GM12878 (cell line): ENCODE data around the gene DNAAF2. TPM values are rescaled to one million over a fixed set of nuclear protein-coding genes. Genes with fewer than 3 reads are reported as not detected.

Experiments used
- ATAC-seq: fragments of 200-7000 bp; cut with Tn5 transposase; 3 replicates; pipeline ENCODE4 v1.9.1; 2020; ENCODE audit warnings: mild to moderate bottlenecking, moderate library complexity
- BruUV-seq: library from RNA; stranded (reverse); fragments of 400-500 nt; replicated peaks from 2 replicates; lab custom pipeline; 2021; lab: Mats Ljungman, UMichigan
- CTCF ChIA-PET: fragments of 300-600 bp; sonication (Branson Sonifier 250); formaldehyde crosslinking; extraction: SDS; loops from one replicate; lab custom pipeline; 2021; ENCODE audit warnings: inconsistent platforms; lab: Yijun Ruan, JAX
- POLR2A ChIA-PET: fragments of 350-600 bp; formaldehyde crosslinking; extraction: SDS; loops from one replicate; lab custom pipeline; 2021; ENCODE audit warnings: inconsistent platforms; lab: Charles Lee
- RAD21 ChIA-PET: fragments of 300-600 bp; sonication (Branson Sonifier 250); formaldehyde crosslinking; loops from one replicate; lab custom pipeline; 2023; ENCODE audit warnings: antibody characterized with exemption; ENCODE audit not compliant: unreplicated experiment; lab: Charles Lee
- SMC1A ChIA-PET: fragments of 300-600 bp; sonication (Branson Sonifier 250); formaldehyde crosslinking; loops from one replicate; lab custom pipeline; 2023; ENCODE audit not compliant: unreplicated experiment, uncharacterized antibody; lab: Charles Lee
- DNase-seq: peaks from one replicate; pipeline ENCODE4 v3.0.0-alpha.2; 2011; ENCODE audit warnings: low read depth, low spot score
- FAIRE-seq: peaks from 3 replicates; lab custom pipeline; 2011; peaks lifted over from hg19 to GRCh38; lab: Jason Lieb, UNC
- H2AFZ ChIP-seq: 2 replicates; pipeline ENCODE4 v1.6.0; 2011; ENCODE audit warnings: low read depth, low read length, control low read depth; ENCODE audit not compliant: control insufficient read depth
- H3K27ac ChIP-seq: 2 replicates; pipeline ENCODE4 v1.5.1; 2011; ENCODE audit warnings: control low read depth; ENCODE audit not compliant: control insufficient read depth, insufficient read depth
- H3K27me3 ChIP-seq, 2 experiments: replicated peaks in 1 of 2; 2 replicates each; pipeline versions ENCODE4 v1.6.0 to v1.6.1; 2011; ENCODE audit warnings: low read length in 1 of 2; ENCODE audit not compliant: control insufficient read depth in 2 of 2, insufficient read depth in 2 of 2
- H3K36me3 ChIP-seq, 2 experiments: 2 replicates each; pipeline ENCODE4 v1.5.1; 2011; ENCODE audit warnings: low read length in 1 of 2; ENCODE audit not compliant: control insufficient read depth in 2 of 2, insufficient read depth in 2 of 2
- H3K4me1 ChIP-seq: 2 replicates; pipeline ENCODE4 v1.6.1; 2011; ENCODE audit warnings: mild to moderate bottlenecking, low read length, moderate library complexity, mixed read lengths; ENCODE audit not compliant: control insufficient read depth, insufficient read depth
- H3K4me2 ChIP-seq: 2 replicates; pipeline ENCODE4 v1.6.0; 2011; ENCODE audit warnings: control low read depth; ENCODE audit not compliant: control insufficient read depth, insufficient read depth
- H3K4me3 ChIP-seq: fragments of 200-600 bp; sonication (generic); 2 replicates; pipeline ENCODE4 v1.5.1; 2016
- H3K79me2 ChIP-seq: 2 replicates; pipeline ENCODE4 v1.6.0; 2011; ENCODE audit warnings: low read length; ENCODE audit not compliant: control insufficient read depth, insufficient read depth
- H3K9ac ChIP-seq: 2 replicates; pipeline ENCODE4 v1.8.0; 2011; ENCODE audit warnings: low read length, control low read depth, mixed read lengths; ENCODE audit not compliant: control insufficient read depth, insufficient read depth
- H3K9me3 ChIP-seq: replicated peaks from 3 replicates; pipeline ENCODE4 v1.5.1; 2011; ENCODE audit warnings: mild to moderate bottlenecking, low read length; ENCODE audit not compliant: control insufficient read depth, insufficient read depth
- H4K20me1 ChIP-seq: 2 replicates; pipeline ENCODE4 v1.6.0; 2011; ENCODE audit not compliant: control insufficient read depth, insufficient read depth
- JUNB ChIP-seq: IDR thresholded peaks from 2 replicates; pipeline ENCODE4 v1.6.1; 2016; ENCODE audit warnings: antibody characterized with exemption, mild to moderate bottlenecking
- NFIC ChIP-seq: IDR thresholded peaks from 2 replicates; pipeline ENCODE4 v1.6.1; 2012; ENCODE audit warnings: low read depth, mild to moderate bottlenecking, inconsistent platforms, low read length, moderate library complexity
- POU2F2 ChIP-seq: IDR thresholded peaks from 3 replicates; pipeline ENCODE4 v1.6.1; 2011; ENCODE audit warnings: low read depth, mild to moderate bottlenecking, low read length, borderline replicate concordance
- REST ChIP-seq: IDR thresholded peaks from 2 replicates; pipeline ENCODE4 v1.6.1; 2012; ENCODE audit warnings: mild to moderate bottlenecking, low read depth, low read length
- ZNF217 ChIP-seq: fragments of 450-650 bp; IDR thresholded peaks from 2 replicates; pipeline ENCODE4 v1.6.1; 2017; ENCODE audit warnings: antibody characterized with exemption, mild to moderate bottlenecking
- WGBS: methylation state at CpG from one replicate; pipeline ENCODE4 v1.1.6; 2016; ENCODE audit warnings: low lambda C conversion rate; ENCODE audit not compliant: insufficient replicate concordance, insufficient coverage; ENCODE audit errors: missing lambda C conversion rate; 5-methylcytosine and 5-hydroxymethylcytosine counted together
- in situ Hi-C: fragments of 300-500 bp; cut with MboI; formaldehyde crosslinking; loops from 9 replicates; pipeline ENCODE4 v1.14.3; 2018; ENCODE audit warnings: mixed read lengths
- intact Hi-C: fragments of 100-400 bp; cut with micrococcal nuclease; formaldehyde crosslinking; loops from one replicate; pipeline ENCODE4 v1.14.2; 2022; ENCODE audit not compliant: unreplicated experiment
- polyA plus RNA-seq, 11 experiments: library from polyadenylated mRNA; depleted of rRNA in 4 of 11; unstranded in 6 of 11; stranded (reverse) in 5 of 11; fragments of >200 nt; fragmentation: Nextera tagmentation in 4 of 11; fragmentation: Illumina TruSeq in 1 of 11; extraction: Ambion mirVana in 4 of 11; extraction: Trizol in 1 of 11; gene quantifications; 1 replicate in 1 of 11; 2 replicates in 10 of 11; pipeline versions ENCODE4 v1.2.1 to v1.2.3, GENCODE V29; 2011 to 2016; ENCODE audit warnings: inconsistent platforms in 2 of 11, missing spikeins in 2 of 11, low read depth in 1 of 11
- total RNA-seq, 4 experiments: library from RNA; depleted of rRNA in 3 of 4; stranded (reverse); fragments of >200 nt in 3 of 4; fragmentation: Illumina TruSeq in 1 of 4; extraction: Trizol in 1 of 4; gene quantifications; 2 replicates each; pipeline versions ENCODE4 v1.2.1 to v1.2.3, GENCODE V29; 2013 to 2021

Gene DNAAF2
- total and polyA plus RNA-seq, 10 of the 15 experiments (the other 5 are each of a cell fraction or from before 2014, with no cell fraction given) = 5.7 to 24.7 (median 10.8) TPM

- BruUV-seq = no TSS peak
- peaks cover 17% of the 10 kb centered on the region for H3K4me1 ChIP-seq
- ChIA-PET POLR2A (interaction anchor here (6.7 kb wide), 1 partner anchor 7 kb away, joined by 62 read pairs; the partner anchor contains the start of gene RPS29), SMC1A (no interaction called here), RAD21 (interaction anchor here (1.8 kb wide), 1 partner anchor 35 kb away, joined by 4 read pairs; no protein-coding TSS in a partner anchor), CTCF (interaction anchor here (0.9 to 2.6 kb wide), 2 partner anchors 39 to 131 kb away, joined by 4 to 9 read pairs; no protein-coding TSS in a partner anchor)
- H2AFZ ChIP-seq = 0 out of 2 replicates have a peak overlapping the region, but pooled peaks have one; percentile 9
- no peaks in the 10 kb centered on the region for H4K20me1 ChIP-seq
- no peak overlapping the region for H3K9ac ChIP-seq
- peaks cover 10% of the 10 kb centered on the region for H3K79me2 ChIP-seq
- intact Hi-C loops = no loop called here
- no peaks in the 10 kb centered on the region for H3K9me3 ChIP-seq
- H3K27me3 ChIP-seq = no peaks in the 10 kb centered on the region
- 4% methylated on average over 3 of the region's 3 CpGs for WGBS
- TF ChIP-seq REST = no peak
- peak; percentile 55; the same call in 1 of the 3 replicates for TF ChIP-seq POU2F2
- TF ChIP-seq JUNB = peak; percentile 23; the same call in 1 of the 2 replicates
- 0 out of 2 replicates have a peak, but pooled peaks have one; percentile 28 for TF ChIP-seq NFIC
- TF ChIP-seq ZNF217 = no peak
- TF ChIP-seq, all 136 proteins: peak for 3
- FAIRE-seq = no peak
- Histone ChIP-seq H3K36me3 (no peaks in the 10 kb centered on the region), H3K4me2 (peak overlapping the region; percentile 21), H3K4me3 (0 out of 2 replicates have a peak overlapping the region, but pooled peaks have one; percentile 11), H3K27ac (no peak overlapping the region; the same call in 1 of the 2 replicates)
- no peak for ATAC-seq
- DNase-seq = no peak
- in situ Hi-C loops = no loop called here
Observed at GRCh38 chr14:49593016-49593415, 42.0 kb downstream of the DNAAF2 start.
